H1 (cell line): Measurements from ENCODE around the gene CYP11A1. TPM values are rescaled to one million over a fixed set of nuclear protein-coding genes. Genes with fewer than 3 reads are reported as not detected.

Source experiments
- CTCF ChIA-PET: fragments of 300-600 bp; sonication (Branson Sonifier 250); formaldehyde crosslinking; loops from one replicate; lab custom pipeline; 2021; ENCODE audit not compliant: partially characterized antibody; lab: Charles Lee
- POLR2A ChIA-PET: fragments of 300-600 bp; sonication (Branson Sonifier 250); formaldehyde crosslinking; loops from one replicate; lab custom pipeline; 2021; ENCODE audit warnings: inconsistent platforms; ENCODE audit not compliant: partially characterized antibody; lab: Charles Lee
- DNase-seq, 2 experiments: peaks; one replicate each; pipeline versions ENCODE4 v3.0.0 to v3.0.0-alpha.2; 2010 to 2022; ENCODE audit warnings: low spot score in 2 of 2, low read depth in 1 of 2, mixed read lengths in 1 of 2
- FAIRE-seq: peaks from 2 replicates; lab custom pipeline; 2011; peaks lifted over from hg19 to GRCh38; lab: Jason Lieb, UNC
- H2AFZ ChIP-seq: 2 replicates; pipeline ENCODE4 v1.8.1; 2012; ENCODE audit warnings: low read length, inconsistent platforms
- H2AK5ac ChIP-seq: 2 replicates; pipeline ENCODE4 v1.6.1; 2013; ENCODE audit warnings: low read depth, low read length
- H2BK120ac ChIP-seq: replicated peaks from 2 replicates; pipeline ENCODE3; 2013; ENCODE audit warnings: low read depth, low read length, inconsistent platforms
- H2BK12ac ChIP-seq: 2 replicates; pipeline ENCODE4 v1.6.1; 2013; ENCODE audit warnings: low read depth, low read length
- H2BK15ac ChIP-seq: 2 replicates; pipeline ENCODE4 v1.6.1; 2013; ENCODE audit warnings: low read length
- H2BK20ac ChIP-seq: 2 replicates; pipeline ENCODE4 v1.6.1; 2013; ENCODE audit warnings: low read length
- H2BK5ac ChIP-seq: 2 replicates; pipeline ENCODE4 v1.6.1; 2013; ENCODE audit warnings: low read depth, low read length
- H3K14ac ChIP-seq: 2 replicates; pipeline ENCODE4 v1.6.1; 2013; ENCODE audit warnings: inconsistent platforms; ENCODE audit not compliant: insufficient read length
- H3K18ac ChIP-seq: 2 replicates; pipeline ENCODE4 v1.6.1; 2013; ENCODE audit warnings: low read length; ENCODE audit errors: extremely low read depth
- H3K23ac ChIP-seq: 2 replicates; pipeline ENCODE4 v1.6.1; 2013; ENCODE audit warnings: inconsistent platforms; ENCODE audit not compliant: insufficient read length
- H3K23me2 ChIP-seq: 2 replicates; pipeline ENCODE4 v1.6.1; 2013; ENCODE audit warnings: low read depth, low read length
- H3K27ac ChIP-seq: 2 replicates; pipeline ENCODE4 v1.6.1; 2011; ENCODE audit warnings: low read depth, low read length, inconsistent platforms
- H3K27me3 ChIP-seq, 4 experiments: replicated peaks in 1 of 4; 1 replicate in 1 of 4; 2 replicates in 3 of 4; pipeline versions ENCODE4 v1.6.1 to v1.8.1; 2011 to 2013; ENCODE audit warnings: low read length in 3 of 4, mild to moderate bottlenecking in 3 of 4, inconsistent platforms in 2 of 4, mixed read lengths in 2 of 4, moderate library complexity in 1 of 4; ENCODE audit not compliant: control insufficient read depth in 3 of 4, insufficient read depth in 3 of 4; ENCODE audit errors: extremely low read depth in 1 of 4
- H3K36me3 ChIP-seq, 4 experiments: 2 replicates each; pipeline versions ENCODE4 v1.6.1 to v1.8.1; 2011 to 2013; ENCODE audit warnings: mild to moderate bottlenecking in 4 of 4, low read length in 3 of 4, moderate library complexity in 2 of 4, control low read depth in 1 of 4, inconsistent platforms in 1 of 4; ENCODE audit not compliant: insufficient read depth in 4 of 4, control insufficient read depth in 2 of 4
- H3K4ac ChIP-seq: replicated peaks from 2 replicates; pipeline ENCODE3; 2013; ENCODE audit warnings: low read length, low read depth, mixed read lengths, inconsistent platforms; ENCODE audit not compliant: insufficient read length
- H3K4me1 ChIP-seq, 4 experiments: replicated peaks in 1 of 4; 1 replicate in 1 of 4; 2 replicates in 3 of 4; pipeline versions ENCODE4 v1.6.1 to v1.8.1; 2011 to 2013; ENCODE audit warnings: low read length in 3 of 4, inconsistent platforms in 2 of 4, mixed read lengths in 1 of 4; ENCODE audit not compliant: insufficient read depth in 4 of 4, control insufficient read depth in 3 of 4
- H3K4me2 ChIP-seq, 2 experiments: 2 replicates each; pipeline versions ENCODE4 v1.6.1 to v1.8.1; 2011 to 2013; ENCODE audit warnings: low read depth in 2 of 2, low read length in 2 of 2, control low read depth in 1 of 2, inconsistent platforms in 1 of 2, mild to moderate bottlenecking in 1 of 2; ENCODE audit not compliant: insufficient read depth in 1 of 2
- H3K4me3 ChIP-seq, 4 experiments: fragments of 200-600, 300-600 bp in 1 of 4; sonication (generic), shearing (Covaris generic), sonication (Bioruptor Twin) in 1 of 4; 2 replicates each; pipeline versions ENCODE4 v1.5.1 to v1.8.1; 2011 to 2016; ENCODE audit warnings: low read length in 4 of 4, low read depth in 3 of 4, control low read depth in 2 of 4, inconsistent platforms in 2 of 4, mild to moderate bottlenecking in 2 of 4, mixed read lengths in 1 of 4, moderate library complexity in 1 of 4; ENCODE audit not compliant: insufficient read depth in 2 of 4; ENCODE audit errors: extremely low read depth in 1 of 4
- H3K56ac ChIP-seq: replicated peaks from 2 replicates; pipeline ENCODE3; 2013; ENCODE audit warnings: low read depth, mild to moderate bottlenecking, mixed read lengths, low read length, inconsistent platforms; ENCODE audit not compliant: insufficient read length
- H3K79me1 ChIP-seq: 2 replicates; pipeline ENCODE4 v1.6.1; 2013; ENCODE audit warnings: low read depth, low read length, control low read depth
- H3K79me2 ChIP-seq, 2 experiments: 2 replicates each; pipeline versions ENCODE4 v1.6.1 to v1.8.1; 2012 to 2013; ENCODE audit warnings: low read length in 2 of 2, mild to moderate bottlenecking in 2 of 2, inconsistent platforms in 1 of 2; ENCODE audit not compliant: insufficient read depth in 2 of 2, control insufficient read depth in 1 of 2
- H3K9ac ChIP-seq, 4 experiments: replicated peaks in 1 of 4; 1 replicate in 1 of 4; 2 replicates in 3 of 4; pipeline versions ENCODE4 v1.6.1 to v1.8.1; 2011 to 2013; ENCODE audit warnings: low read depth in 3 of 4, low read length in 3 of 4, control low read depth in 2 of 4, mild to moderate bottlenecking in 2 of 4, moderate library complexity in 2 of 4, inconsistent platforms in 1 of 4; ENCODE audit errors: extremely low read depth in 1 of 4
- H3K9me3 ChIP-seq, 2 experiments: 2 replicates each; pipeline versions ENCODE4 v1.6.1 to v1.8.1; 2012 to 2013; ENCODE audit warnings: mild to moderate bottlenecking in 2 of 2, moderate library complexity in 2 of 2, control low read depth in 1 of 2, inconsistent platforms in 1 of 2, low read depth in 1 of 2, low read length in 1 of 2, mixed read lengths in 1 of 2; ENCODE audit not compliant: insufficient read depth in 2 of 2
- H4K20me1 ChIP-seq, 2 experiments: replicated peaks in 1 of 2; 2 replicates each; pipeline versions ENCODE3 to v1.8.1; 2011 to 2013; ENCODE audit warnings: inconsistent platforms in 2 of 2, low read length in 2 of 2, mild to moderate bottlenecking in 1 of 2; ENCODE audit not compliant: insufficient read depth in 2 of 2, control insufficient read depth in 1 of 2
- H4K5ac ChIP-seq: 2 replicates; pipeline ENCODE4 v1.6.1; 2013; ENCODE audit warnings: low read length, low read depth, mixed read lengths, inconsistent platforms; ENCODE audit not compliant: insufficient read length
- H4K8ac ChIP-seq: 2 replicates; pipeline ENCODE4 v1.8.0; 2013; ENCODE audit warnings: mild to moderate bottlenecking, moderate library complexity, low read length, inconsistent platforms; ENCODE audit not compliant: insufficient read depth; ENCODE audit errors: extremely low read depth
- H4K91ac ChIP-seq: replicated peaks from 2 replicates; pipeline ENCODE3; 2013; ENCODE audit warnings: low read length, mixed read lengths, inconsistent platforms; ENCODE audit not compliant: insufficient read length
- CBX8 ChIP-seq: fragments of 300-800, 300-1000 bp; sonication (generic); IDR thresholded peaks from 2 replicates; pipeline ENCODE4 v1.7.1; 2016; ENCODE audit warnings: low read depth, low read length, borderline replicate concordance
- GTF2F1 ChIP-seq: IDR thresholded peaks from 2 replicates; pipeline ENCODE4 v1.6.1; 2012; ENCODE audit warnings: low read depth, low read length, improper control_type of control experiment, borderline replicate concordance
- HDAC6 ChIP-seq: IDR thresholded peaks from one replicate; pipeline ENCODE4 v1.7.1; 2012; ENCODE audit warnings: low read depth, mild to moderate bottlenecking, inconsistent platforms, low read length, moderate library complexity
- RBBP5 ChIP-seq: IDR thresholded peaks from 2 replicates; pipeline ENCODE4 v1.7.1; 2012; ENCODE audit warnings: low read depth, mild to moderate bottlenecking, inconsistent platforms, low read length, moderate library complexity, borderline replicate concordance
- SIN3A ChIP-seq, 2 experiments: IDR thresholded peaks in 1 of 2; conservative IDR thresholded peaks in 1 of 2; 2 replicates each; pipeline ENCODE4 v1.6.1; 2011 to 2012; ENCODE audit warnings: low read length in 2 of 2, improper control_type of control experiment in 1 of 2, low read depth in 1 of 2, mild to moderate bottlenecking in 1 of 2
- TAF7 ChIP-seq: optimal IDR thresholded peaks from 2 replicates; pipeline ENCODE3; 2011; ENCODE audit warnings: low read depth, mild to moderate bottlenecking, inconsistent platforms, low read length, moderate library complexity, borderline replicate concordance
- TBP ChIP-seq: IDR thresholded peaks from 2 replicates; pipeline ENCODE4 v1.6.1; 2011; ENCODE audit warnings: low read depth, low read length, improper control_type of control experiment
- TEAD4 ChIP-seq: IDR thresholded peaks from 2 replicates; pipeline ENCODE4 v1.6.1; 2012; ENCODE audit warnings: low read depth, low read length, inconsistent platforms, mixed read lengths
- WGBS, 2 experiments: shearing (Covaris generic) in 1 of 2; methylation state at CpG; one replicate each; pipeline versions ENCODE4 v1.1.6 to v1.1.7; 2013 to 2015; ENCODE audit warnings: low lambda C conversion rate in 2 of 2, mixed read lengths in 2 of 2, inconsistent platforms in 1 of 2, low coverage in 1 of 2, missing lambda C conversion rate in 1 of 2; ENCODE audit not compliant: insufficient replicate concordance in 2 of 2, insufficient coverage in 1 of 2, insufficient read length in 1 of 2; ENCODE audit errors: extremely low coverage in 1 of 2, missing lambda C conversion rate in 1 of 2; 5-methylcytosine and 5-hydroxymethylcytosine counted together
- polyA plus RNA-seq, 7 experiments: library from polyadenylated mRNA; depleted of rRNA in 3 of 7; stranded (reverse) in 5 of 7; unstranded in 2 of 7; fragments of >200 nt in 5 of 7; fragments of 200-250 nt in 2 of 7; gene quantifications; 1 replicate in 5 of 7; 2 replicates in 1 of 7; 4 replicates in 1 of 7; pipeline versions ENCODE4 v1.2.1 to v1.2.3, GENCODE V29; 2011 to 2013; ENCODE audit warnings: missing spikeins in 2 of 7, mixed read lengths in 2 of 7
- total RNA-seq: library from RNA; stranded (reverse); fragmentation: NEBNext Ultra II Directional; extraction: Animal tissue kit (Norgen Biotek cat#: 25700); gene quantifications from 2 replicates; pipeline ENCODE4 v1.2.1, GENCODE V29; 2021

The CYP11A1 gene
- total and polyA plus RNA-seq, 2 of the 8 experiments (the other 6 are each of a cell fraction or from before 2014, with no cell fraction given) = 1.9 to 7.2 TPM

DNA sequence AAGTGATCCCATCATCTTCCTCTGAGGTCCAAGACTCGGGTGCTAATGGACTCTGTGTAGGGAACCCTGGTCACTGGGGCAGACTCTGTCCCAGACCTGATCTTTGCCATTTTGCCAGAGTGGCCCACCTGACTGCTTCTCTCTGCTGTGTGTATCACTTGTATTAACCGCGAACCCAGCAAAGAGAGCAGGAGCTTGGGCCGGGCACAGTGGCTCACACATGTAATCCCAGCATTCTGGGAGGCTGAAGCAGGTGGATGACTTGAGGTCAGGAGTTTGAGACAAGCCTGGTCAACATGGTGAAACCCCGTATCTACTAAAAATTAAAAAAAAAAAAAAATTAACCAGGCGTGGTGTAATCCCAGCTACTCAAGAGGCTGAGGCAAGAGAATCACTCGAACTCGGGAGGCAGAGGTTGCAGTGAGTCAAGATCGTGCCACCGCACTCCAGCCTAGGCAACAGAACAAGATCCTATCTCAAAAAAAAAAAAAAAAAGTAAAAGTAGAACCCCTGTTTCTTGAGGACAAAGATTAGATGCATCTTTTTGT is 32.9 kb upstream of the CYP11A1 start:
- CTCF ChIA-PET = interaction anchor here (0.7 to 2.9 kb wide), 7 partner anchors 9 to 718 kb away, joined by 3 to 19 read pairs (median 5); no protein-coding TSS in a partner anchor
- no peak overlapping the region for H3K14ac ChIP-seq
- FAIRE-seq = no peak
- no peak for TF ChIP-seq RBBP5
- TF ChIP-seq TBP = no peak
- TF ChIP-seq TEAD4 = no peak
- no peak for TF ChIP-seq HDAC6
- no peak for TF ChIP-seq TAF7
- no peak for TF ChIP-seq GTF2F1
- TF ChIP-seq CBX8 = no peak
- TF ChIP-seq SIN3A (conservative IDR thresholded peaks at IDR 0.05 in 1 of 2, IDR thresholded peaks at IDR 0.05 in 1 of 2; ENCODE audit: low read depth in 1 of 2, low read length in 2 of 2) = no peak

More for the DNA sequence above, 32.9 kb upstream of the CYP11A1 start:
- H3K4me1 ChIP-seq = peaks cover 0 to 10% (median 7%) of the 10 kb centered on the region in 4 experiments; a peak in 4 of 7 replicates
- H3K9ac ChIP-seq = no peak overlapping the region
- no peaks in the 10 kb centered on the region for H3K79me2 ChIP-seq
- H3K9me3 ChIP-seq = no peaks in the 10 kb centered on the region
- H3K27ac ChIP-seq = no peak overlapping the region
- no peak overlapping the region for H2BK15ac ChIP-seq
- no peak overlapping the region for H3K4ac ChIP-seq
- no peak overlapping the region for H2BK5ac ChIP-seq
- H4K91ac ChIP-seq = no peak overlapping the region
- H2BK20ac ChIP-seq = no peak overlapping the region
- H2BK120ac ChIP-seq = no peak overlapping the region
- POLR2A ChIA-PET = interaction anchor here (1.3 to 2.3 kb wide), 2 partner anchors 10 to 15 kb away, joined by 3 to 5 read pairs; no protein-coding TSS in a partner anchor
- no peaks in the 10 kb centered on the region for H4K20me1 ChIP-seq
- H3K56ac ChIP-seq = no peak overlapping the region
- H2AFZ ChIP-seq = no peak overlapping the region
- DNase-seq = no peak
- no peak overlapping the region for H3K4me2 ChIP-seq
- H3K27me3 ChIP-seq = no peaks in the 10 kb centered on the region; a peak in 1 of 7 replicates
- H3K36me3 ChIP-seq = no peaks in the 10 kb centered on the region
- H2BK12ac ChIP-seq = no peak overlapping the region
- no peaks in the 10 kb centered on the region for H3K79me1 ChIP-seq
- 84% methylated on average over 10 of the region's 10 CpGs; no CpG with 5 or more reads in 1 of the 2 experiments for WGBS, 2 experiments
- no peak overlapping the region for H3K23ac ChIP-seq
- H3K23me2 ChIP-seq = no peaks in the 10 kb centered on the region; the same call in 1 of the 2 replicates
- H4K5ac ChIP-seq = no peak overlapping the region
- H3K18ac ChIP-seq = no peak overlapping the region
- H4K8ac ChIP-seq = no peak overlapping the region
- no peak overlapping the region for H3K4me3 ChIP-seq
- no peak overlapping the region; the same call in 1 of the 2 replicates for H2AK5ac ChIP-seq
